ENCODE data around the gene TUBB4A.

TUBB4A gene

DNA sequence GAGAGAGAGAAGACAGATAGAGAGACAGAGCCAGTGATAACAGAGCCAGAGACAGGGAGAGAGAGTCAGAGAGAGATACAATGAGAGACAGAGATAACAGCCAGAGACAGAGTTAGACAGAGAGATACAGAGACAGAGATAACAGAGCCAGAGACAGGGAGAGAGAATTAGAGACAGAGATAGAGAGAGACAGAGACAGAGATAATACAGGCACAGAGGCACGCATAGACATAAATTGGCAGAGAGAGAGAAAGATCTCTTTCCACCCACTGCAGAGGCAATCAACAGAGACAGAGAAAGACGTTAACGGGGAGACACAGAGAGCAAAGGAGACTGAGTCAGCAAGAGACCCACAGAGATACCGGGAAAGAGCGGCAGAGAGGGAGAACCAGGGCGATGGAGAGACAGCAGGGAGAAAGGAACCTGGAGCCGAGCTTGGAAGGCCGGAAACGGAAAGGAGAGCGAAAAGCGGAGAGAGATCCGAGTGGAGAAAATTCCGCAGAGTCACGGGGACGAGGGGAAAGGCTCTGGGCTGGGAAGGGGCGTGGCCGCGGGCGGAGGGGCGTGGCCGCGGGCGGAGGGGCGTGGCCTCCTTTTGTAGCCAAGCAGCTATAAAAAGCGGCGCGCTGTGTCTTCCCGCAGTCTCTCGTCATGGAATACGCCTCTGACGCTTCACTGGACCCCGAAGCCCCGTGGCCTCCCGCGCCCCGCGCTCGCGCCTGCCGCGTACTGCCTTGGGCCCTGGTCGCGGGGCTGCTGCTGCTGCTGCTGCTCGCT is 28.5 kb upstream of the TUBB4A start, which contains the start of gene TNFSF9:
Gene TNFSF9, plus strand, starts transcription at position 641 of the 777 bp plus-strand sequence. Its CDS starts 11 bp downstream, at position 652.
- peak within 1 kb of the TSS; percentile 56 for H3K4me3 ChIP-seq (ENCODE audit: low read depth, low read length)
- TF ChIP-seq, protein P1, sequence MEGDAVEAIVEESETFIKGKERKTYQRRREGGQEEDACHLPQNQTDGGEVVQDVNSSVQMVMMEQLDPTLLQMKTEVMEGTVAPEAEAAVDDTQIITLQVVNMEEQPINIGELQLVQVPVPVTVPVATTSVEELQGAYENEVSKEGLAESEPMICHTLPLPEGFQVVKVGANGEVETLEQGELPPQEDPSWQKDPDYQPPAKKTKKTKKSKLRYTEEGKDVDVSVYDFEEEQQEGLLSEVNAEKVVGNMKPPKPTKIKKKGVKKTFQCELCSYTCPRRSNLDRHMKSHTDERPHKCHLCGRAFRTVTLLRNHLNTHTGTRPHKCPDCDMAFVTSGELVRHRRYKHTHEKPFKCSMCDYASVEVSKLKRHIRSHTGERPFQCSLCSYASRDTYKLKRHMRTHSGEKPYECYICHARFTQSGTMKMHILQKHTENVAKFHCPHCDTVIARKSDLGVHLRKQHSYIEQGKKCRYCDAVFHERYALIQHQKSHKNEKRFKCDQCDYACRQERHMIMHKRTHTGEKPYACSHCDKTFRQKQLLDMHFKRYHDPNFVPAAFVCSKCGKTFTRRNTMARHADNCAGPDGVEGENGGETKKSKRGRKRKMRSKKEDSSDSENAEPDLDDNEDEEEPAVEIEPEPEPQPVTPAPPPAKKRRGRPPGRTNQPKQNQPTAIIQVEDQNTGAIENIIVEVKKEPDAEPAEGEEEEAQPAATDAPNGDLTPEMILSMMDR (IDR thresholded peaks at IDR 0.05; ENCODE audit: low read depth, low read length), result no peak

DNA sequence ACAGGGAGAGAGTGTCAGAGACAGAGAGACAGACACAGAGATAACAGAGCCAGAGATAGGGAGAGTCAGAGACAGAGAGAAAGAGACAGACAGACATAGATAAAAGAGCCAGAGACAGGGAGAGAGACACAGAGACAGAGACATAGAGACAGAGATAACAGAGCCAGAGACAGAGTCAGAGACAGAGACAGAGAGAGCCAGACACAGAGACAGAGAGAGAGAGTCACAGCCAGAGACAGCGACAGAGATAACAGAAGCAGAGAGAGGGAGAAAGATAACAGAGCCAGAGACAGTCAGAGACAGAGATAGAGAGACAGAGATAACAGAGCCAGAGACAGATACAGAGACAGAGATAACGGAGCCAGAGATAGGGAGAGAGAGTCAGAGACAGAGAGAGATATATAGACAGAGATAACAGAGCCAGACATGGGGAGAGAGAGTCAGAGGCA is 27.9 kb upstream of the TUBB4A start:
- peak overlapping the region; percentile 56 for H3K4me3 ChIP-seq (ENCODE audit: low read depth, low read length)
- TF ChIP-seq, protein P1 (IDR thresholded peaks at IDR 0.05; ENCODE audit: low read depth, low read length), result no peak

DNA sequence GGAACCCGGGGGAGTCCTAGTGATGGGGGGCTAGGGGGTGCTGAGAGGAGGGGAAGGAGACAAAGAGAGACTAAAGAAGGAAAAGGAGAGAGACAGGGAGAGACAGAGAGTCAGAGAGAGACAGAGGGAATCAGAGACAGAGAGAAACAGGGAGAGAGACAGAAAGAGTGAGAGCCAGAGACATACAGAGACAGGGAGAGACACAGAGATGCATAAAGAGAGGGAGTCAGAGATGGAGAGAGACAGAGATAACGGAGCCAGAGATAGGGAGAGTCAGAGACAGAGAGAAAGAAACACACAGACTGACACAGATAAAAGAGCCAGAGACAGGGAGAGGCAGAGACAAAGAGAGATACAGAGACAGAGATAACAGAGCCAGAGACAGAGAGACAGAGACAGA is 27.2 kb upstream of the TUBB4A start:
- H3K4me3 ChIP-seq (ENCODE audit: low read depth, low read length), result no peak overlapping the region

DNA sequence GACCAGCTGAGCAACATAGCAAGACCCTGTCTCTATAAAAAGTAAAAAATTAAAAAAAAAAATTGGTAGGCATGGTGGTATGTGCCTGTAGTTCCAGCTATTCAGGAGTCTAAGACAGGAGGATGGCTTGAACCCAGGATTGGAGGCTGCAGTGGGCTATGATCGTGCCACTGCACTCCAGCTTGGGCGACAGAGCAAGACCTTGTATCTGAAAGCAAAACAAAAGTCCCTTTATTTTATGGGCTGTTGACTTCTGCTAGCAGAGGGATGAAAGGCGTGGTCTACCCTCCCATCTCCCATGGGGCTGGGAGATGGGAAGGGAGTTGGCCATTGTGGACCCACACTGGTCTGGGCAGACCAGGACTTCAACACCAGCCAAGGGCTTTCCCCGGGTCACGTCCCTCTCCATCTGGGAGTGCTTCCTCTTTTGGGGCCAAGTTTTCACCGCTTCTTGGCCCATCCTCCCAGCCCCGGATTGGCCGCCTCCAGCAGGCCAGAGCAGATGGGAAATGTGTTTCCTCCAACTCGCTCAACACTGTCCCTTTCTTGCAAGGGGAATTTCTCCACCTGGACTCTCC is 26.5 kb upstream of the TUBB4A start:
- TF ChIP-seq, protein P1 (IDR thresholded peaks at IDR 0.05; ENCODE audit: low read depth, low read length), result no peak
- H3K4me3 ChIP-seq (ENCODE audit: low read depth, low read length), result no peak overlapping the region

More for the DNA sequence above, 27.2 kb upstream of the TUBB4A start:
- TF ChIP-seq, protein P1 (IDR thresholded peaks at IDR 0.05; ENCODE audit: low read depth, low read length), result no peak

DNA sequence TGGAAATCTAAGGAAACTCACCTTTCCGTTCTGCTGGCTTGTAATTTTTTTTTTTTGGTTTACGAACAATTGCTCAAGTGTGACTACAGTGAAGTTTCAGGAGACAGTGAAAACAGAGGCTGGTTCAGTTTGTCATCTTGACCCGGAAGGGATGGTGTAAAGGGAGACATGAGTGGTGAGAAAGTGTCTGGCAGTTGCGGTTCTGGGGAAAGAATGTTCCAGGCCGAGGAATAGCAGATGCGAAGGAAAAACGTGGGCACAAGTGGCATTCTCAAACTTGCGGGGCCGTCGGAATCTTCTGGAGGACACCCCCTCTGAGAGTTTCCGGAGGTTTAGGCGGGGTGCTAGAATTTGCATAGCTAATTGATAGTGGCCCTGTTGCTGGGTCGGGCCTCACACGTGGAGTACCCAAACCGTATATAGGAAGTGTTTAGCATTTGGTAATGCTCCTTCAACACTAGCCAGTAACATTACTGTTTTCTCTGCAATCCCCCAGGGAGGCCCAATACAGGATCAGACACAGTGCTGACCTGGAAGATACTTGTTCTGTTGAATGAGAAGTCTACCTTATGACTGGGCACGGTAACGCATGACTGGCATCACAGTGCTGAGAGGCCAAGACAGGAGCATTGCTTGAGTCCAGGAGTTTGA is 25.9 kb upstream of the TUBB4A start:
- TF ChIP-seq, protein P1 (IDR thresholded peaks at IDR 0.05; ENCODE audit: low read depth, low read length), result no peak
- no peak overlapping the region for H3K4me3 ChIP-seq (ENCODE audit: low read depth, low read length)

DNA sequence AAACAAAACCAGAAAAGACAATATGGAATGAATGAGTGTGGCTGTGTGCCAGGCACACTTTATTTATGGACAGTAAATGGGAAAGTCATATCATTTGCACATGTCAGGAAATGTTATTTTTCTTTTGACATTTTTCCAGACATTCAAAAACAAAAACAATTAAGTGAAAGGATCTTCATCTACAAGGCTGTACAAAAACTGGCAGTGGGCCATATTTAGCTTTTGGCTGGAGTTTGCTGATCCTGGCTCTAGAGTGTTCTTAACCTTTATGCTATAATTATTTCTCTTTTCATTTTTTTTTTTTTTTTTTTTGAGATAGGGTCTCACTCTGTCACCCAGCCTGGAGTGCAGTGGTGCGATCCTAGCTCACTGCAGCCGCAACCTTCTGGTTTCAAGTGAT is 22.2 kb upstream of the TUBB4A start:
- TF ChIP-seq, protein P1 (IDR thresholded peaks at IDR 0.05; ENCODE audit: low read depth, low read length), result no peak
- no peak overlapping the region for H3K4me3 ChIP-seq (ENCODE audit: low read depth, low read length)

DNA sequence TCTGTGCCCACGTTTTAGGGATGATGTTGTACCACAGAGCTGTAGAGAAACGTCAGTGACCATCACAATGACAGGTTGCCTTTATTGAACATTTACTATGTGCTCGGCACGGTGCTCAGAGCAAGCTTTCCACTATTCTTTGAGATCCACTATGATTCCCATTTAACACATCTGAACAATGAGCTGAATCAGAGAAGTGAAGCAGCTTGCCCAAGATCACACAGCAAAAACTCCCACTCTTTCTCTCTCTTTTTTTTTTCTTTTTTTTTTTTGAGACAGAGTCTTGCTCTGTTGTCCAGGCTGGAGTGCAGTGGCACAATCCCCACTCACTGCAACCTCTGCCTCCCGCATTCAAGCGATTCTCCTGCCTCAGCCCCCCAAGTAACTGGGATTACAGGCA is 20.6 kb upstream of the TUBB4A start:
- no peak overlapping the region for H3K4me3 ChIP-seq (ENCODE audit: low read depth, low read length)
- TF ChIP-seq, protein P1 (IDR thresholded peaks at IDR 0.05; ENCODE audit: low read depth, low read length), result no peak

Measured in WI38 (cell line).